GM12878 (cell line): ENCODE measurements around the gene ANKRD60. TPM values are rescaled to one million over a fixed set of nuclear protein-coding genes. Genes with fewer than 3 reads are reported as not detected.

ENCODE experiments used
- ATF7 ChIP-seq: fragments of 450-650 bp; IDR thresholded peaks from 2 replicates; pipeline ENCODE4 v1.6.1; 2016; ENCODE audit warnings: low read depth, mild to moderate bottlenecking
- CBX5 ChIP-seq: sonication (generic); IDR thresholded peaks from 2 replicates; pipeline ENCODE4 v1.6.1; 2016; ENCODE audit warnings: low read depth, moderate library complexity, mild to moderate bottlenecking, inconsistent platforms
- EZH2 ChIP-seq: IDR thresholded peaks from 2 replicates; pipeline ENCODE4 v1.6.1; 2012; ENCODE audit warnings: low read depth, mild to moderate bottlenecking, control low read depth, inconsistent platforms, low read length, borderline replicate concordance; ENCODE audit not compliant: control insufficient read depth
- HDAC6 ChIP-seq: fragments of 200-600 bp; sonication (generic); IDR thresholded peaks from one replicate; pipeline ENCODE4 v1.8.0; 2017; ENCODE audit warnings: antibody characterized with exemption; ENCODE audit not compliant: unreplicated experiment
- KLF5 ChIP-seq: fragments of 450-650 bp; IDR thresholded peaks from 2 replicates; pipeline ENCODE4 v1.6.1; 2014; ENCODE audit warnings: mild to moderate bottlenecking; ENCODE audit not compliant: partially characterized antibody
- MTA2 ChIP-seq: fragments of 450-650 bp; IDR thresholded peaks from 2 replicates; pipeline ENCODE4 v1.6.1; 2016; ENCODE audit warnings: low read depth, mild to moderate bottlenecking, moderate library complexity
- NFIC ChIP-seq: IDR thresholded peaks from 2 replicates; pipeline ENCODE4 v1.6.1; 2012; ENCODE audit warnings: low read depth, mild to moderate bottlenecking, inconsistent platforms, low read length, moderate library complexity
- POLR2AphosphoS5 ChIP-seq: IDR thresholded peaks from 2 replicates; pipeline ENCODE4 v1.6.1; 2011; ENCODE audit warnings: mild to moderate bottlenecking, low read length, inconsistent platforms
- SREBF1 ChIP-seq: IDR thresholded peaks from 2 replicates; pipeline ENCODE4 v1.6.1; 2012; ENCODE audit warnings: mild to moderate bottlenecking, low read length
- STAT3 ChIP-seq: IDR thresholded peaks from 2 replicates; pipeline ENCODE4 v1.6.1; 2011; ENCODE audit warnings: low read depth, low read length, improper control_type of control experiment
- TBL1XR1 ChIP-seq: IDR thresholded peaks from 2 replicates; pipeline ENCODE4 v1.6.1; 2012; ENCODE audit warnings: low read depth, low read length, improper control_type of control experiment
- WRNIP1 ChIP-seq: IDR thresholded peaks from 2 replicates; pipeline ENCODE4 v1.6.1; 2011; ENCODE audit warnings: low read depth, low read length, improper control_type of control experiment, borderline replicate concordance
- ZNF622 ChIP-seq: fragments of 450-650 bp; IDR thresholded peaks from 2 replicates; pipeline ENCODE4 v1.6.1; 2017; ENCODE audit warnings: mild to moderate bottlenecking, inconsistent platforms
- ZZZ3 ChIP-seq: IDR thresholded peaks from 2 replicates; pipeline ENCODE4 v1.6.1; 2011; ENCODE audit warnings: low read depth; ENCODE audit not compliant: control insufficient read depth, insufficient read length
- polyA plus RNA-seq, 11 experiments: library from polyadenylated mRNA; depleted of rRNA in 4 of 11; unstranded in 6 of 11; stranded (reverse) in 5 of 11; fragments of >200 nt; fragmentation: Nextera tagmentation in 4 of 11; fragmentation: Illumina TruSeq in 1 of 11; extraction: Ambion mirVana in 4 of 11; extraction: Trizol in 1 of 11; gene quantifications; 1 replicate in 1 of 11; 2 replicates in 10 of 11; pipeline versions ENCODE4 v1.2.1 to v1.2.3, GENCODE V29; 2011 to 2016; ENCODE audit warnings: inconsistent platforms in 2 of 11, missing spikeins in 2 of 11, low read depth in 1 of 11
- total RNA-seq, 4 experiments: library from RNA; depleted of rRNA in 3 of 4; stranded (reverse); fragments of >200 nt in 3 of 4; fragmentation: Illumina TruSeq in 1 of 4; extraction: Trizol in 1 of 4; gene quantifications; 2 replicates each; pipeline versions ENCODE4 v1.2.1 to v1.2.3, GENCODE V29; 2013 to 2021
- TF ChIP-seq, protein P1 (sequence below): fragments of 450-650 bp; IDR thresholded peaks from 2 replicates; pipeline ENCODE4 v1.6.1; 2017; ENCODE audit warnings: borderline replicate concordance
- TF ChIP-seq, protein P2 (sequence below): fragments of 450-650 bp; IDR thresholded peaks from 2 replicates; pipeline ENCODE4 v1.6.1; 2016; ENCODE audit warnings: mild to moderate bottlenecking
- TF ChIP-seq, protein P3 (sequence below): fragments of 450-650 bp; IDR thresholded peaks from 2 replicates; pipeline ENCODE4 v1.6.1; 2018; ENCODE audit warnings: mild to moderate bottlenecking, low read depth, moderate library complexity; ENCODE audit not compliant: partially characterized antibody
- TF ChIP-seq, protein P4 (sequence below): IDR thresholded peaks from 2 replicates; pipeline ENCODE4 v1.6.1; 2012; ENCODE audit warnings: low read depth, low read length, improper control_type of control experiment
- TF ChIP-seq, protein P5 (sequence below): fragments of 450-650 bp; IDR thresholded peaks from 2 replicates; pipeline ENCODE4 v1.6.1; 2014; ENCODE audit warnings: mild to moderate bottlenecking
- TF ChIP-seq, protein P6 (sequence below): IDR thresholded peaks from 2 replicates; pipeline ENCODE4 v1.6.1; 2012; ENCODE audit warnings: low read depth, low read length, improper control_type of control experiment

The ANKRD60 gene
- total and polyA plus RNA-seq, 10 of the 15 experiments (the other 5 are each of a cell fraction or from before 2014, with no cell fraction given), result not detected

DNA sequence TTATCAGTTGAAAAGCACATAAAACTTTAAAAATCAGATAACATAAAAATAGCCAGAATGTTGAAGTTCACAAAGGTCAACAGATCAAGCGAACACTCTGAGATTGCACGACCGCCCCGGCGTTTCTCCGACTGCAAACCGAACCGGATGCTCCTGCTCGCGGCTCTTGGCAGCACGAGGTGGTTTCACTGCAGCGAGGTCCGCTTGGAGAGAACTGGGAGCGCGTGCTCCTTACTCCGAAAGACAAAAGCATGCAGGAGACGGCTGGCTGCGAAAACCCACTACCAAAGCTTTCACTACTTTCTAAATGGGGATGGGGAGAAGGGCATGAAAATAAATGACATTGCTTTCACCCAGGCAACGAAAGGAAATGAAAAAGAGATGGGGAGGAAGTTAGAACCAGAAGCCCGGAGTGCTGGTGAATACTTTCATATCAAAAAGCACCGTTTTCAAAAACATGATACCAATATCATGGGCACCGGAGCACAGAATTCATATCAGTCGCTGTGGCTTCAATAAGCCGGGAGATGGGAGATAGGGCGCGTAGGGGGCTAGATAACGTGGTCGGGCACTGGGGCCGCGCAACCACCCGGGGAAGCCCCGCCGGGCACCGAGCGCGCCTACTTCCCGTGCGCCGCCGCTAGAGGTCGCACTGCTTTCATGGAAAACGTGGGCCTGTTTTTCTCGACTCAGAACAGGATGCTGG lies 8.3 kb upstream of the ANKRD60 start (continued):
- TF ChIP-seq CBX5, result no peak
- no peak for TF ChIP-seq MTA2
- TF ChIP-seq, protein P1, sequence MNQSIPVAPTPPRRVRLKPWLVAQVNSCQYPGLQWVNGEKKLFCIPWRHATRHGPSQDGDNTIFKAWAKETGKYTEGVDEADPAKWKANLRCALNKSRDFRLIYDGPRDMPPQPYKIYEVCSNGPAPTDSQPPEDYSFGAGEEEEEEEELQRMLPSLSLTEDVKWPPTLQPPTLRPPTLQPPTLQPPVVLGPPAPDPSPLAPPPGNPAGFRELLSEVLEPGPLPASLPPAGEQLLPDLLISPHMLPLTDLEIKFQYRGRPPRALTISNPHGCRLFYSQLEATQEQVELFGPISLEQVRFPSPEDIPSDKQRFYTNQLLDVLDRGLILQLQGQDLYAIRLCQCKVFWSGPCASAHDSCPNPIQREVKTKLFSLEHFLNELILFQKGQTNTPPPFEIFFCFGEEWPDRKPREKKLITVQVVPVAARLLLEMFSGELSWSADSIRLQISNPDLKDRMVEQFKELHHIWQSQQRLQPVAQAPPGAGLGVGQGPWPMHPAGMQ, result no peak
- no peak for TF ChIP-seq POLR2AphosphoS5
- no peak for TF ChIP-seq ZZZ3
- TF ChIP-seq, protein P2, sequence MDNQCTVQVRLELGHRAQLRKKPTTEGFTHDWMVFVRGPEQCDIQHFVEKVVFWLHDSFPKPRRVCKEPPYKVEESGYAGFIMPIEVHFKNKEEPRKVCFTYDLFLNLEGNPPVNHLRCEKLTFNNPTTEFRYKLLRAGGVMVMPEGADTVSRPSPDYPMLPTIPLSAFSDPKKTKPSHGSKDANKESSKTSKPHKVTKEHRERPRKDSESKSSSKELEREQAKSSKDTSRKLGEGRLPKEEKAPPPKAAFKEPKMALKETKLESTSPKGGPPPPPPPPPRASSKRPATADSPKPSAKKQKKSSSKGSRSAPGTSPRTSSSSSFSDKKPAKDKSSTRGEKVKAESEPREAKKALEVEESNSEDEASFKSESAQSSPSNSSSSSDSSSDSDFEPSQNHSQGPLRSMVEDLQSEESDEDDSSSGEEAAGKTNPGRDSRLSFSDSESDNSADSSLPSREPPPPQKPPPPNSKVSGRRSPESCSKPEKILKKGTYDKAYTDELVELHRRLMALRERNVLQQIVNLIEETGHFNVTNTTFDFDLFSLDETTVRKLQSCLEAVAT, result 0 out of 2 replicates have a peak, but pooled peaks have one; percentile 35
- TF ChIP-seq NFIC, result no peak
- TF ChIP-seq KLF5, result no peak
- no peak for TF ChIP-seq WRNIP1
- TF ChIP-seq HDAC6, result no peak
- no peak for TF ChIP-seq ZNF622
- no peak for TF ChIP-seq SREBF1
- no peak for TF ChIP-seq TBL1XR1
- TF ChIP-seq, protein P3, sequence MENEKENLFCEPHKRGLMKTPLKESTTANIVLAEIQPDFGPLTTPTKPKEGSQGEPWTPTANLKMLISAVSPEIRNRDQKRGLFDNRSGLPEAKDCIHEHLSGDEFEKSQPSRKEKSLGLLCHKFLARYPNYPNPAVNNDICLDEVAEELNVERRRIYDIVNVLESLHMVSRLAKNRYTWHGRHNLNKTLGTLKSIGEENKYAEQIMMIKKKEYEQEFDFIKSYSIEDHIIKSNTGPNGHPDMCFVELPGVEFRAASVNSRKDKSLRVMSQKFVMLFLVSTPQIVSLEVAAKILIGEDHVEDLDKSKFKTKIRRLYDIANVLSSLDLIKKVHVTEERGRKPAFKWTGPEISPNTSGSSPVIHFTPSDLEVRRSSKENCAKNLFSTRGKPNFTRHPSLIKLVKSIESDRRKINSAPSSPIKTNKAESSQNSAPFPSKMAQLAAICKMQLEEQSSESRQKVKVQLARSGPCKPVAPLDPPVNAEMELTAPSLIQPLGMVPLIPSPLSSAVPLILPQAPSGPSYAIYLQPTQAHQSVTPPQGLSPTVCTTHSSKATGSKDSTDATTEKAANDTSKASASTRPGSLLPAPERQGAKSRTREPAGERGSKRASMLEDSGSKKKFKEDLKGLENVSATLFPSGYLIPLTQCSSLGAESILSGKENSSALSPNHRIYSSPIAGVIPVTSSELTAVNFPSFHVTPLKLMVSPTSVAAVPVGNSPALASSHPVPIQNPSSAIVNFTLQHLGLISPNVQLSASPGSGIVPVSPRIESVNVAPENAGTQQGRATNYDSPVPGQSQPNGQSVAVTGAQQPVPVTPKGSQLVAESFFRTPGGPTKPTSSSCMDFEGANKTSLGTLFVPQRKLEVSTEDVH, result no peak
- TF ChIP-seq, protein P4, sequence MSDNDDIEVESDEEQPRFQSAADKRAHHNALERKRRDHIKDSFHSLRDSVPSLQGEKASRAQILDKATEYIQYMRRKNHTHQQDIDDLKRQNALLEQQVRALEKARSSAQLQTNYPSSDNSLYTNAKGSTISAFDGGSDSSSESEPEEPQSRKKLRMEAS, result no peak
- no peak for TF ChIP-seq ATF7
- no peak for TF ChIP-seq EZH2
- no peak for TF ChIP-seq STAT3
- TF ChIP-seq, protein P5, sequence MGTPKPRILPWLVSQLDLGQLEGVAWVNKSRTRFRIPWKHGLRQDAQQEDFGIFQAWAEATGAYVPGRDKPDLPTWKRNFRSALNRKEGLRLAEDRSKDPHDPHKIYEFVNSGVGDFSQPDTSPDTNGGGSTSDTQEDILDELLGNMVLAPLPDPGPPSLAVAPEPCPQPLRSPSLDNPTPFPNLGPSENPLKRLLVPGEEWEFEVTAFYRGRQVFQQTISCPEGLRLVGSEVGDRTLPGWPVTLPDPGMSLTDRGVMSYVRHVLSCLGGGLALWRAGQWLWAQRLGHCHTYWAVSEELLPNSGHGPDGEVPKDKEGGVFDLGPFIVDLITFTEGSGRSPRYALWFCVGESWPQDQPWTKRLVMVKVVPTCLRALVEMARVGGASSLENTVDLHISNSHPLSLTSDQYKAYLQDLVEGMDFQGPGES, result no peak
- TF ChIP-seq, protein P6, sequence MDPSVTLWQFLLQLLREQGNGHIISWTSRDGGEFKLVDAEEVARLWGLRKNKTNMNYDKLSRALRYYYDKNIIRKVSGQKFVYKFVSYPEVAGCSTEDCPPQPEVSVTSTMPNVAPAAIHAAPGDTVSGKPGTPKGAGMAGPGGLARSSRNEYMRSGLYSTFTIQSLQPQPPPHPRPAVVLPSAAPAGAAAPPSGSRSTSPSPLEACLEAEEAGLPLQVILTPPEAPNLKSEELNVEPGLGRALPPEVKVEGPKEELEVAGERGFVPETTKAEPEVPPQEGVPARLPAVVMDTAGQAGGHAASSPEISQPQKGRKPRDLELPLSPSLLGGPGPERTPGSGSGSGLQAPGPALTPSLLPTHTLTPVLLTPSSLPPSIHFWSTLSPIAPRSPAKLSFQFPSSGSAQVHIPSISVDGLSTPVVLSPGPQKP, result no peak
